ENCODE measurements around the gene HSPA1B. TPM values are rescaled to one million over a fixed set of nuclear protein-coding genes. Genes with fewer than 3 reads are reported as not detected.
"Not testable (repeated sequence)": the region's sequence is repeated elsewhere in the genome, so short reads cannot be mapped to it uniquely, and the experiment has no call there.

The HSPA1B gene
- total and polyA plus RNA-seq, 7 donors: 19.4 to 721 (median 199) TPM

DNA sequence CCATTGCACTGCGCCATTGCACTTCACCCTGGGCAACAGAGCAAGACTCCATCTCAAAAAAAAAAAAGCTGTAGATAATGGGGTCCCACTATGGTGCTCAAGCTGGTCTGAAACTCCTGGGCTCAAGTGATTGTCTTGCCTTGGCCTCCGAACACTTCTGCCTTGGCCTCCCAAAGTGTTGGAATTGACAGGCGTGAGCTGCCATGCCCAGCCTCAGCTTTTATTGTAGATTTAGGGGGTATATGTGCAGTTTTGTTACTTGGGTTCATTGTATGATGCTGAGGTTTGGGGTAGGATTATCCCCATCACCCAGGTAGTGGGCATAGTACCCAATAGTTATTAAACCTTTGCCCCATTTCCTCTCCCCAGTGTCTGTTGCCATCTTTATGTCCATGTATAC lies 11.4 kb downstream of the HSPA1B start:
- Histone ChIP-seq H3K27me3 (ENCODE audit: insufficient read depth in 3 of 3, low read length in 2 of 3) (no peaks in the 10 kb centered on the region), H3K4me1 (peaks cover 30% of the 10 kb centered on the region), H3K27ac (no peak overlapping the region), H3K36me3 (ENCODE audit: insufficient read depth in 1 of 2, low read depth in 1 of 2) (peaks cover 10 to 55% of the 10 kb centered on the region in 2 donors), H3K4me3 (peak overlapping the region; percentile 86), H3K9me3 (no peaks in the 10 kb centered on the region)
- DNase-seq: no peak
- intact Hi-C loops (cut with DNase I): loop anchor here in 1 of 2 donors (10.0 kb wide), 1 partner anchor 294 kb away; the partner anchor contains the start of genes ATP6V1G2, DDX39B and NFKBIL1
- ATAC-seq: no peak
- 96 to 97% (median 97%) methylated on average over 3 of the region's 3 CpGs for WGBS, 3 donors
- TF ChIP-seq, protein P1, sequence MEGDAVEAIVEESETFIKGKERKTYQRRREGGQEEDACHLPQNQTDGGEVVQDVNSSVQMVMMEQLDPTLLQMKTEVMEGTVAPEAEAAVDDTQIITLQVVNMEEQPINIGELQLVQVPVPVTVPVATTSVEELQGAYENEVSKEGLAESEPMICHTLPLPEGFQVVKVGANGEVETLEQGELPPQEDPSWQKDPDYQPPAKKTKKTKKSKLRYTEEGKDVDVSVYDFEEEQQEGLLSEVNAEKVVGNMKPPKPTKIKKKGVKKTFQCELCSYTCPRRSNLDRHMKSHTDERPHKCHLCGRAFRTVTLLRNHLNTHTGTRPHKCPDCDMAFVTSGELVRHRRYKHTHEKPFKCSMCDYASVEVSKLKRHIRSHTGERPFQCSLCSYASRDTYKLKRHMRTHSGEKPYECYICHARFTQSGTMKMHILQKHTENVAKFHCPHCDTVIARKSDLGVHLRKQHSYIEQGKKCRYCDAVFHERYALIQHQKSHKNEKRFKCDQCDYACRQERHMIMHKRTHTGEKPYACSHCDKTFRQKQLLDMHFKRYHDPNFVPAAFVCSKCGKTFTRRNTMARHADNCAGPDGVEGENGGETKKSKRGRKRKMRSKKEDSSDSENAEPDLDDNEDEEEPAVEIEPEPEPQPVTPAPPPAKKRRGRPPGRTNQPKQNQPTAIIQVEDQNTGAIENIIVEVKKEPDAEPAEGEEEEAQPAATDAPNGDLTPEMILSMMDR (IDR thresholded peaks at IDR 0.05): no peak

DNA sequence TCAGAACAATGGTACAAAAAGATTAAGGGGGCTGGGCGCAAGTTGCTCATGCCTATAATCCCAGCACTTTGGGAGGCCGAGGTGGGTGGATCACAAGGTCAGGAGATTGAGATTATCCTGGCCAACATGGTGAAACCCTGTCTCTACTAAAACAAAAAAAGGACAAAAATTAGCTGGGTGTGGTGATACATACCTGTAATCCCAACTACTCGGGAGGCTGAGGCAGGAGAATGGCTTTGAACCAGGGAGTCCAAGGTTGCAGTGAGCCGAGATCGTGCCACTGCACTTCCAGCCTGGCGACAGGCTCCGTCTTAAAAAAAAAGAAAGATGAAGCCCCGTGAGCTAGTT lies 12.2 kb downstream of the HSPA1B start:
- intact Hi-C loops (cut with DNase I): loop anchor here in 1 of 2 donors (10.0 kb wide), 1 partner anchor 295 kb away; the partner anchor contains the start of genes ATP6V1G2, DDX39B and NFKBIL1
- peaks cover 10 to 55% of the 10 kb centered on the region in 2 donors for H3K36me3 ChIP-seq (ENCODE audit: insufficient read depth in 1 of 2, low read depth in 1 of 2)
- not testable (repeated sequence) for H3K4me3 ChIP-seq

DNA sequence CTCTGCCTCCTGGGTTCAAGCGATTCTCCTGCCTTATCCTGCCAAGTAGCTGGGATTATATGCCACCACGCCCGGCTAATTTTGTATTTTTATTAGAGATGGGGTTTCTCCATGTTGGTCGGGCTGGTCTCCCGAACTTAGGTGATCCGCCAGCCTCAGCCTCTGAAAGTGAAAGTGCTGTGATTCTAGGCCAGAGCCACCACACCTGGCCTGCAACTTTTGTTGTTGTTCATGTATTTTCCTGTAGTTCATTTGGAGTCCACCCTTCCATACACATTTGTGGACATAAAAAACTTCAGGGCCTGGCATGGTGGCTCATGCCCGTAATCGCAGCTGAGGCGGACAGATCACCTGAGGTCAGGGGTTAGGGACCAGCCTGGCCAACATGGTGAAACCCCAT lies 14.5 kb downstream of the HSPA1B start:
- Histone ChIP-seq H3K4me1 (peaks cover 18% of the 10 kb centered on the region), H3K4me3 (no peak overlapping the region), H3K9me3 (no peaks in the 10 kb centered on the region), H3K27ac (no peak overlapping the region), H3K36me3 (ENCODE audit: insufficient read depth in 1 of 2, low read depth in 1 of 2) (peaks cover 10 to 45% of the 10 kb centered on the region in 2 donors), H3K27me3 (ENCODE audit: insufficient read depth in 3 of 3, low read length in 2 of 3) (no peaks in the 10 kb centered on the region)
- ATAC-seq (no peak), DNase-seq (no peak)
- intact Hi-C loops (cut with DNase I): no loop called here
- TF ChIP-seq, protein P1 (IDR thresholded peaks at IDR 0.05): no peak
- WGBS, 3 donors: 85 to 89% (median 87%) methylated on average over 9 of the region's 9 CpGs

More for the DNA sequence above, 12.2 kb downstream of the HSPA1B start:
- 84 to 89% (median 84%) methylated on average over 8 of the region's 8 CpGs for WGBS, 3 donors
- not testable (repeated sequence) for H3K27ac ChIP-seq; ATAC-seq; DNase-seq; H3K9me3 ChIP-seq; H3K27me3 ChIP-seq (ENCODE audit: insufficient read depth in 3 of 3, low read length in 2 of 3)
- H3K4me1 ChIP-seq: peaks cover 29% of the 10 kb centered on the region

DNA sequence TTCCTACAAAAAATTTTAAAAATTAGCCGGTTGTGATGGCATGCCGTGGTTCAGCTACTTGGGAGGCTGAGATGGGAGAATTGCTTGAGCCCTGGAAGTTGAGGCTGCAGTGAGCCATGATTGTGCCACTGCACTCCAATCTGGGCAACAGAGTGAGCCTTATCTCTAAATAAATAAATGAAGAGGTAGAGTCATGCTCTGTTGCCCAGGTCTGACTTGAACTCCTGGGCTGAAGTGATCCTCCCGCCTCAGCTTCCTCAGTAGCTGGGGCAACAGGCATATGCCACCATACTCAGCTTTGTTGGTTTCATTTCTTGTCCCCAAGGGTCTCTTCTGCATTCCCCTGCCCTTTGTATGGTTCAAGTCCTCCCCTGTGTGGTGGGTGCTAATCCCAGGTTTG lies 17.0 kb downstream of the HSPA1B start:
- Histone ChIP-seq H3K9me3 (no peaks in the 10 kb centered on the region), H3K4me3 (no peak overlapping the region), H3K36me3 (ENCODE audit: insufficient read depth in 1 of 2, low read depth in 1 of 2) (peaks cover under 1 to 21% of the 10 kb centered on the region in 2 donors), H3K27ac (no peak overlapping the region), H3K4me1 (no peaks in the 10 kb centered on the region), H3K27me3 (ENCODE audit: insufficient read depth in 3 of 3, low read length in 2 of 3) (no peaks in the 10 kb centered on the region)
- 93 to 96% (median 93%) methylated on average over 3 of the region's 3 CpGs for WGBS, 3 donors
- intact Hi-C loops (cut with DNase I): no loop called here
- DNase-seq (no peak), ATAC-seq (no peak)
- TF ChIP-seq, protein P1 (IDR thresholded peaks at IDR 0.05): no peak

DNA sequence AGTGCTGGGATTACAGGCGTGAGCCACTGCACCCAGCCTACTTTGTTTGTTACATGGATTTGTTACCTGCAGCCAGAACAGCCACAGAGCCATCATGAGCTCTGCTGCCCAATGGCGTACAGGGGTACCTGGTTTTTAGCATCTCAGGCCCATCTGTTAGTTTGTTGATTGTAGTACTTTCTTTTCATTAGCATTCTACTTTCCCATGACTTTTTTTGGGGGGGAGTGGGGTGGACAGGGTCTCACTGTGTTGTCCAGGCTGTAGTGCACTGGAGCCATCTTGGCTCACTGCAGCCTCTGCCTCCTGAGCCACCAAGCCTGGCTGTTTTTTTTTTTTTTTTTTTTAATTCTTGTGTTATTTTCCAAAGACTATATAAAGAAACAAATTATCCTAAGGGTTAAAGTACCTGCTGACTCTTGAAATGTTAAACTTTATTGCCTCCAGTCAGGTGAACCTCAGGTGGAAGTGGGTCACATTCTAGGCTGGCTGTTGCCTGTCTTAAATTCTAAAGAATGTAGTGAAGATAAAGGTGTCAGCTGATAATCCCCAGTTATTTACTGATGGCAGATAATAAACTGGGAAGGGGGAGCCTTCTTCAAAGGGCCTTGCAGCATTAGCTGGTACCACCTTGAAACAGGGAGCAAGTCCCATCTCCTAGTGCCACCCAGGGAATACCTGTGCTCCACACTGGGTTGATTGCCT lies 19.9 kb downstream of the HSPA1B start:
- TF ChIP-seq, protein P1 (IDR thresholded peaks at IDR 0.05): no peak
- ATAC-seq: no peak
- no peak for DNase-seq
- H3K4me1 ChIP-seq: no peaks in the 10 kb centered on the region
- H3K27me3 ChIP-seq (ENCODE audit: insufficient read depth in 3 of 3, low read length in 2 of 3): no peaks in the 10 kb centered on the region
- intact Hi-C loops (cut with DNase I): no loop called here
- no peak overlapping the region for H3K4me3 ChIP-seq
- WGBS, 3 donors: 81 to 93% (median 85%) methylated on average over 2 of the region's 2 CpGs
- no peaks in the 10 kb centered on the region for H3K36me3 ChIP-seq (ENCODE audit: insufficient read depth in 1 of 2, low read depth in 1 of 2)
- H3K9me3 ChIP-seq: no peaks in the 10 kb centered on the region
- H3K27ac ChIP-seq: no peak overlapping the region

Data from psoas muscle (tissue), 8 donors.